H4 (cell line): ENCODE measurements around the gene AUTS2. TPM values are rescaled to one million over a fixed set of nuclear protein-coding genes. Genes with fewer than 3 reads are reported as not detected.
"Not testable (repeated sequence)": the region's sequence is repeated elsewhere in the genome, so short reads cannot be mapped to it uniquely, and the experiment has no call there.

Experiments
- DNase-seq: peaks from one replicate; pipeline ENCODE4 v3.0.0-alpha.2; 2015; ENCODE audit warnings: low spot score
- total RNA-seq: library from RNA; depleted of rRNA; stranded (reverse); fragments of >200 nt; shearing (Covaris generic); gene quantifications from 2 replicates; pipeline ENCODE4 v1.2.3, GENCODE V29; 2014

AUTS2 gene
- total RNA-seq, 1 experiment from 2014 or later: 4.1 TPM

DNA sequence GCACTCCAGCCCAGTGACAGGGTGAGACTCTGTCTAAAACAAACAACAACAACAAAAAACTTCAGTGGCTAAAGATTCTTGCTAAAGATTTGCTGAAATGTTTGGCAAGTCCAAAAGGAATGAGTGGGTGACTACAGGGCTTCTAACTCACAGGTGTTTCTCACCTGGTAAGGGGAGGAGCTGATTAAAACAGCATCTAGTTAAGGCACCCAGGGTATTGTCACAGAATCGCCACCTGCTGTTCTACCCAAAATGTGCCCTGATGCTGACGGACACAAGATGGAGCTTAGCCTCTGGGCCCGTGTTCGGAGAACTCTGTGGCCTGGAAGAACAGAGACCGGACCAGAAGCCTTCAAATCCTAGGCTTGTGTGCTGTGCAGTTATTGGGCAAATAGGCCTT is 1197.7 kb downstream of the AUTS2 start:
- DNase-seq: no peak

DNA sequence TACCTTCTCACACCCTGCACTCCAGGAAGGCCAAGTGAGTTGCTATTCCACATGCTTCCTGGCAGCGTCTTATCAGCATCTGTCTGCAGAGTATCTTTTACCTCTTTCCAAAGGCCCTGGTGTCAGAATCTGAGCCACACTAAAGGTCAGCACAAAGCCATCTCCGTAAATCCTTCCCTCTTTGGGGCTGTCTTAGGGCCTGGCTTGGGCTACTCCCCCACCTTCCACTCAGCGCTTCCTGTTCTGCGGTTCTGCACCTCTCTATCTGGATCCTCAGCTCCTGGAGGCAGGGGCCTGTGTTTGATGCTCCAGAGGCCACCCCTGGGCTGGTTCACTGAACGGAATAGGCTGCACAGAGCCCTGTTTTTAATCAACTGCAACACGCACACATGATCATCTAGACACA is 1198.8 kb downstream of the AUTS2 start:
- no peak for DNase-seq

DNA sequence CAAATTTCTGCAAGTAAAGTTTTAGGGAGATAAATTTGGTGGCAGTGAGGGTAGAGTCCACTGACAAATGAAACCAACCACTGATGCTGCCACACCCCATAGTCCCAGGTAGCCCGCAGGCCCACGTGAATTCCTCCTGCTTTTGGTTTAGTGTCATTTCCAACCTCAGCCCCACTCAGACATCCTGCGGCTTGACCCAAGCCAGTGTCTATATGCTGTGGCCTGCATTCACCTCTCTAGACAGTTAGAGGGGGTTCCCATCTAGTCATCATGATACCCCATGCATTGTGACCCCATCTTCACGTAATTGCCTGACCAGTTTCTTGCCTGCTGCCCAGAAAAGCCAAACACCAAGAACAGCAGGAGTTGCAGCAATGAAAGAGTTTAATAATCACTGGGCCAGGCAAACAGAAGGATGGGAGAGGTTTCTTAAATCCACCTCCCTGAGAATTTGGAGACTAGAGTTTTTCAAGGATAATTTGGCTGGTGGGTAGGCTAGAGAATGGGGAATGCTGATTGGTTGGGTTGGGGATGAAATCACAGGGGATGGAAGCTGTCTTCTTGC is 1201.6 kb downstream of the AUTS2 start:
- no peak for DNase-seq

DNA sequence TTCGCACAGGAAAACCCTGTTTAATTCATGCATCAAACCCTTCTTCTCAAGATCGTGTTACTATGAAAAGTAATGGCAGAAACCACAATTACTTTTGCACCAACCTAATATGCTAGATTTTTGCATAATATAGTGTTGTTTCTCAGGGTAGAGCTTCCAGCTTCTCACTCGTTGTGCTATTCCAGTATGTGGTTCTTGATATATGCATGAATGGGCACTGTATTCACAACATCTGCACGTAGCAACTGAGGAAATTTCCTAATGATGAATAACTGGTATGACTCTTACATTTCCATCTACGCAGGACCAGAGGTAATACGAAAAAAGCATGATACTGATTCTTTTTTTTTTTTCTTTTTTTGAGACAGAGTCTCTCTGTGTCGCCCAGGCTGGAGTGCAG is 1207.1 kb downstream of the AUTS2 start:
- DNase-seq: no peak

DNA sequence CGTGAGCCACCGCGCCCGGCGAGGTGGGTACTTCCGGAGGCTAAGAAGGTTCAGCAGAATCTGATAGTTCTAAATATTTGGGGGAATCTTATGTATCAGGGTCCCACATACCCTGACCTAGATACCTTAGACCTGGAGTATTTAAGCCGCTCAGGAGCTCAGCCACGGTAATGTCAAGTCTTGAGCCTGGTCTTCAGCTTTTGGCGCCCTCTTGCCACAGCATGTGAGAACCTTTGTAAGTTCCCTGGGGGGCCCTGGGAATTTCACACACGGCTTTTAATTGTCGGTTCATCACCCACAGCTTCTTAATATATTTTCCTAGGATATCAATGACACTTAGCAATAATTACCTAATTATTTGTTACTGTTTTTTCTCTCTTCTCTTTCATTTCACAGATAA is 1209.4 kb downstream of the AUTS2 start:
- no peak for DNase-seq

DNA sequence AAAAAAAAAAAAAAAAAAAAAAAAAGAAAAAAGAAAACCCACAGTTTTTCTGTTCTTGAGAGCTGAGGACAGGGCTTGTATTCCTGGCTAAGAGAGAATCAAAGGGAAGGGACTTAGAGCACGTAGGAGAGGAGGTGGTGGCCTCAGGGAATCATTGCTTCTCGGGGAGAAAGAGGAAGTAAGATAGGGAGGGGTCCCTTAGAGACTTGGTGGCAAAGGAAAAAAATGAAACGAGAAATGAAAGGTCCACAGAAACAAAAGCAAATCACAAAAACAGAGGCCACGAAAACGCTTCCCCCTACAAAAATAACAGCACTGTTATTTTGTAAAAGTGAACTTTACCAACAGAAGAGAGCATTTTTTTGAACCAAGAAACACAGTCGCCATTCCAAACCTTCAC is 1210.6 kb downstream of the AUTS2 start:
- DNase-seq: no peak

DNA sequence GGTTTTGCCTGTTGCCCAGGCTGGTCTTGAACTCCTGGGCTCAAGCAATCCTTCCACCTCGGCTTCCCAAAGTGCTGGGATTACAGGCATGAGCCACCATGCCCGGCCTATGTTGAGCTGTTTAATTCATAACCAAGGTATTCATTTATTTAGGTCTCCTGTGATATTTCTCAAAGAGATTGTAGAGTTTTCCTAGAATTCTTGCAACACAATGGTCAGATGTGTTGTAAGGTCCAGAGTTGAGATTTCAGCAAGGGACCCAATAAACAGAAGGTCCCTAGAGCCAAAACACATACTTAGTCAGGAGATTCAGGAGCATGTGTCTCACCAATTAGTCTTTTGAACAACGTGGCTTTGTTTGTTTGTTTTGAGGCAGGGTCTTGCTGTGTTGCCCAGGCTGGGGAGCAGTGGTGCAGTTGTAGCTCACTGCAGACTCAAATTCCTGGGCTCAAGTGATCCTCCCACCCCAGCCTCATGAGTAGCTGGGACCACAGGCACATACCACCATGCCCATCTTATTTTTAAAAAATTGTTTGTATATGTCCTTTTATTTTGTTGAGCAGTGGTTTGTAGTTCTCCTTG is 1212.4 kb downstream of the AUTS2 start:
- no peak for DNase-seq

DNA sequence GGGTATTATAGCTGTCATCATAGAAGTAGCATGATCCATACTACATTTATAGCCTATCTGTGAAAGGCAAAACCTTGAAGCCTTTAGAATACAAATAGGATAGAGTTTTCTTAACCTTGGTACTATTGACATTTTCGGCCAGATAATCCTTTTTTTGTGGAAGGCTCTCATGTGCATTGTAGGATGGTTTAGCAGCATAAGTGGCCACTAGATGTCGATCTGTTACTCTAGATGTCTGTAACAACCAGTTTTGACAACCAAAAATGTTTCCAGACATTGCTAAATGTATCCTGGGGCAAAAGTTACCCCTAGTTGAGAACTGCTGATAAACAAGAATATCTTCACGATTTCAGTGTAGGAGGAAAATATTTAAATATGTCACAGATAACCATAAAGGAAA is 1214.2 kb downstream of the AUTS2 start:
- no peak for DNase-seq

DNA sequence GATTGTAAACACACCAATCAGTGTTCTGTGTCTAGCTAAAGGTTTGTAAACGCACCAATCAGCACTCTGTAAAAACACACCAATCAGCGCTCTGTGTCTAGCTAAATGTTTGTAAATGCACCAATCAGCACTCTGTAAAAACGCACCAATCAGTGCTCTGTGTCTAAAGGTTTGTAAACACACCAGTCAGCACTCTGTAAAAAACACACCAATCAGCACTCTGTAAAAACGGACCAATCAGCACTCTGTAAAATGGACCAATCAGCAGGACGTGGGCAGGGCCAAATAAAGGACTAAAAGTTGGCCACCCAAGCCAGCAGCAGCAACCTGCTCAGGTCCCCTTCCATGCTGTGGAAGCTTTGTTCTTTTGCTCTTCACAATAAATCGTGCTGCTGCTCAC is 1224.2 kb downstream of the AUTS2 start:
- DNase-seq: not testable (repeated sequence)

DNA sequence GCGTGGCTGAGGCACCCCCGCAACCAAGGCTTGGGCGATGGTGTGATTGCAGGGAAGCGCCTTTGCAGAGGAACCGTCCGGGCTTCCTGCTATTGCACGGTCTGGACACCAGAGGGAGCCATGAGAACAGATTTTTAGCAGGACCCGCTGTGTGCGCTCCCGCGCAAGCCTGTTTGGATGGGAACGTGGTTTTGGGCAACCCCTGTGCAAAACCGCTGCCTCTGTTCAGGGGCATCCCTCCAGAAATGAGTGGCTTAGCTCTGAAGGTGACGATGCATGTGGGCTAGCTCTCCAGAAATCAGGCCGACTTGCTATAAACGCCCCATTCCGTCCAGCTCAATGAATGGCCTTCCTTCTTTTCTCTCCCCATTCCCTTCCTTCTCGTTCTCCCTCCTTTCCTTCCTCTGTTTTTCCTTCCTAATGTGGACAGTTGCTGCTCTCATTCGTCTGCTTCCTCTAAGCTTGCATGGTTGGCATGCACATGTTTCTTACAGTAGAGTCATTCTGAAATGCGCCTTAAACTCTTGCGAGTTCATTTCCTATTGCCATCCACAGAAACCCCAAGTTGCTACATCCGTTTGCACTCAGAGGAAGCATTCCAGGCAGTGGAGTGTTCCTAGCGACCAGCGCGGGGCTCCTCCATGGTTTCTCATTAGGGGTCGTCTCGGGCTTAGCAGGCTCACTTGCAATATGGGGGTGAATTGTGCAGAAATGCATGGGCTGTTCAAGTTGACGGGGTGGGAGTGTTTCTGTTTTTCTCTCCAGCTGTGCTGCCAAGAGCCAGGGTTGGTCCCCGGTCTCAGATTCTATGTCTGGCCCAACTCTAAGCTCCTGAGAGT is 1231.2 kb downstream of the AUTS2 start:
- DNase-seq: peak; percentile 60

DNA sequence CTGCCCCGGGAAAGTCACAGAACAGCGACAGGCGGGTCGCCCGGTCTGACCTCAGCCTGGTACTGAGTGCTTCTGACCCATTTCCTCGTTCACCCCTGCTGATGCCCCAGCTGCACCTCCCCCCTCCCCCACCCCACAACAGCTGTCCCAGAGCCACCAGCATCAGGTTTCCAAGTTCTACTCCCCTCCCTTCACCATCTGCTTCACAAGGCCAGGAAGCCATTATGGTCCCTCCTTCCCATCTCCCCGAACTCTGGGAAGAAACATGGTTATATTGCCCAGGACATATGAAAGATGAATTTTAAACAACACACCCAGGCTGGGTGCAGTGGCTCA is 1231.8 kb downstream of the AUTS2 start:
- no peak for DNase-seq

DNA sequence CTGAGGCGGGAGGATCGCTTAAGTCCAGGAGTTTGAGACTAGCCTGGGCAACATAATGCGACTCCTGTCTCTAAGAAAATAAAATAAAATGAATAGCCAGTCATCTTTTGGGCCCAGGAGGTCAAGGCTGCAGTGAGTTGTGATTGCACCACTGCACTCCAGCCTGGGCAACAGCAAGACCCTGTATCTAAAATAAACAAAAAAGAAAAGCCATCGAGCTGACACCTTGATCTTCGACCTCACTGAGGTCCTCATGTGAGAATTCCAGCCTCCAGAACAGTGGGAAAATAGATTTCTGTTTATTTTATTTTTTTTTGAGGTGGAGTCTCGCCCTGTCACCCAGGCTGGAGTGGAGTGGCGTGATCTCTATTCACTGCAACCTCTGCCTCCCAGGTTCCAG is 1232.2 kb downstream of the AUTS2 start:
- DNase-seq: no peak

DNA sequence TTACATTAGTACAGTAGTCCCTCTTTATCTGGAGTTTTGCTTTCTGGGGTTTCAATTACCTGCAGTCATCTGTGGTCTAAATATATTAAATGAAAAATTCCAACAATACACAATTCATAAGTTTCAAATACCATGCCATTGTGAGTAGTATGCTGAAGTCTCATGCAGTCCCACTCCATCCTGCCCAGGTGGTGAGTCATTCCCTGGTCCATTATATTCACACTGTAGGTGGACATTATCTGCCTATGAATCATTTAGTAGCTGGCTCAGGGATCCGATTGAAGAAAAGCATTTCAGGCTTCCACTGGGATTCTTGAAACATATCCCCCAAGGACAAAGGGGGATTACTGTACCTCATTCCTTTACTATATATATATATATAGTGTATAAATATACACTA is 1235.5 kb downstream of the AUTS2 start:
- peak; percentile 72 for DNase-seq

DNA sequence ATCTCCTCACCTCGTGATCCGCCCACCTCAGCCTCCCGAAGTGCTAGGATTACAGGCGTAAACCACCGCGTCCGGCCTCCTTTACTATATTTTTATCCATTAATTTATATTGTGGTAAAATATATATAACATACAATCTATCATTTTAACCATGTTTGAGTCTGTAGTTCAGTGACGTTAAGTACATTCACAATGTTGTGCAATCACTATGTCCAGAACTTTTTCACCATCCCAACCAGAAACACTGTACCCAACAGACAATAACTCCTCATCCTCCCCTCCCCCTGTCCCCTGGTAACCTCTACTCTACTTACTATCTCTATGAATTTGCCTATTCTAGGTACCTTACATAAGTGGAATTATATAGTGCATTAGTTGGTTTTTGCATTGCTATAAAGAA is 1236.1 kb downstream of the AUTS2 start:
- no peak for DNase-seq

DNA sequence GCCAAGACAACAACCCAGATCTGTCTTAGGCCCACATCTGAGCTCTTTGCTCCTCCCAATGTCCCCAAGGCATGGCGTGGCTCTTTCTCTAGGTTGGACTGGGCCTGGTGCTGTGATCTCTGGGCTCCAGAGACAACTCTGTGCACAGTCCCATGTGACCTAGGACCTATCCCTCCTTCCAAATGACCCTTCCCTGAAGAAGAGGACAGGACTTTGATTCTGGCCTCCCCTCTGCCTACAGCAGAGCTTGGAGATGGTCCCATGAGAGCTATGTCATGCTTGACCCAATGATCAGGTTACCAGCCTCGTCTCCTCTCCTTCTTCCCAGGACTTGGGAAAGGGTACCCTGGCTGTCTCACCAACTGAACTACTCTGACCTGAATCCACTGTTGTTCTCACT is 1237.4 kb downstream of the AUTS2 start:
- DNase-seq: peak; percentile 1

DNA sequence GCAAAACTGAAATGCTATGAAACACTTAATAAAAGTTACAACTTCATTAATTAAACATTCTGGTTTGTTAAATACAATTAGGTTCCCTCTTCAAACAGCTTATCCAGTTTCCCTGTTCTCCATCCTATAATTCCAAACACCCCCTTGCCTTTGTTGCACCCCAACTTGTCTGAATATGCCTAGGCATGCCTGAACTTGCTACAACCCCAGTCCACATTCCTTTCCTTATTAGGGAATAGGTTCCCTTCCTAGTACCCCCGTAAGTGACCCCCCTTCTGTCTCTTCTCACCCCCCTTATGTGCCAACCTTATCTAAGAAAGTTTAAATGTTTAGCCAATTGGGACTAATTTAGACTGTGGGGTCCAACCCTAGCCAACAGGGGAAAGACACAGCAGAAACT is 1238.0 kb downstream of the AUTS2 start:
- DNase-seq: no peak

DNA sequence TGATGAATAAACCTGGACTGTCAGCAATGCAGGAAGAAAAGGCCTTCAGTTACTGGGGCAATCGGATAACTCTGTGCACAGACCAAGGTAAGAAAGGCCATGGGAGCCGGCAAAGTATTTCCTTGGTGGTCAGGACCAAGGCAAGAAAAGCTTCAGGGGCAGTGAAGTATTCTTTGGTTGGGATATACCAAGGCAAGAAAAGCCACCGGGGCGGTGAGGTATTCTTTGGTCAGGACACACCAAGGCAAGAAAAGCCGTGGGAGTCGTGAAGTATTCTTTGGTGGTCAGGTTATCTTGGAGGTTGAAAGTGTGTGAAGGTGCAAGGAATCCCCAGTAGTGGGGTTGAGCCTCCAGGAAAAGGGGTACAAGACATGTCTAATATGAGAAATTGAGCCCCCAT is 1238.7 kb downstream of the AUTS2 start:
- no peak for DNase-seq

DNA sequence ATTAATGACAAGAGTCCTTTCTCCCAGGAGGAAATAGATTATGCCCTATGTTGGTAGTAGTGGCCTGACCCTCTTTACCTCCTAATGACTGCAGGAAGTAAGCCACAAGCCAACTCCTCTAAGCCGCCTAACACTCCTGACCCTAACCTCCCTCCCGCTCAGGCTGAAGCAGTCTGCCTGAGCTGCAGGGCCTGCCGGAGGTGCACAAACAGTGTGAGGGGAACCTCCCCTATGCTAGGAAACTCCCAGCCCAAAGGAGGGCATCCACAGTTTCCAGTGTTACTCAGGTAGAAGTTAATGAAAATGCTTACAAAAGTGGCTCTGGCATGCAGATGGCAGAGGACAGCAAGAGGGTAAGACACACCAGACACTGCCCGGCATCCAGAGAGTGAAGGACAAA is 1239.3 kb downstream of the AUTS2 start:
- peak; percentile 2 for DNase-seq

DNA sequence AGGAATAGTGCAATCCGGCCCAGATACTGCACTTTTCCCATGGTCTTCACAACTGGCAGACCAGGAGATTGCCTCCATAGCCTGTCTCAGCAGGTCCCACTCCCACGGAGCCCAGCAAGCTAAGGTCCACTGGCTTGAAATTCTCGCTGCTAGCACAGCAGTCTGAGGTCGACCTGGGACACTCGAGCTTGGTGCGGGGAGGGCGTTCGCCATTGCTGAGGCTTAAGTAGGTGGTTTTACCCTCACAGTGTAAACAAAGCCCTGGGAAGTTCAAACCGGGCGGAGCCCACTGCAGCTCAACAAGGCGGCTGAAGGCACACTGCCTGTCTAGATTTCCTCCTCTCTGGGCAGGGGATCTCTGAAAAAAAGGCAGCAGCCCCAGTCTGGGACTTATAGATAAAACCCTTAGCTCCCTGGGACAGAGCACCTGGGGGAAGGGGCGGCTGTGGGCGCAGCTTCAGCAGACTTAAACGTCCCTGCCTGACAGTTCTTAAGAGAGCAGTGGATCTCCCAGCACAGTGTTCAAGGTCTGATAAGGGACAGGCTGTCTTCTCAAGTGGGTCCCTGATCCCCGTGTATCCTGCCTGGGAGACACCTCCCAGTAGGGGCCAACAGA is 1240.1 kb downstream of the AUTS2 start:
- DNase-seq: peak; percentile 2
